Endodermal cell (in vitro differentiated cells): ENCODE measurements around the gene TCN2. TPM values are rescaled to one million over a fixed set of nuclear protein-coding genes. Genes with fewer than 3 reads are reported as not detected.

Experiments
- DNase-seq: peaks from one replicate; pipeline ENCODE4 v3.0.0-alpha.2; 2017
- H3K27ac ChIP-seq: 2 replicates; pipeline ENCODE4 v1.5.1; 2013; ENCODE audit warnings: mild to moderate bottlenecking, low read depth, low read length, moderate library complexity
- H3K27me3 ChIP-seq: 2 replicates; pipeline ENCODE4 v1.6.1; 2013; ENCODE audit warnings: mild to moderate bottlenecking, low read length, moderate library complexity; ENCODE audit not compliant: insufficient read depth, control insufficient read depth, poor library complexity, severe bottlenecking
- H3K36me3 ChIP-seq: 2 replicates; pipeline ENCODE4 v1.7.0; 2013; ENCODE audit warnings: mild to moderate bottlenecking, low read length, moderate library complexity; ENCODE audit not compliant: control insufficient read depth, insufficient read depth
- H3K4me1 ChIP-seq: one replicate; pipeline ENCODE4 v1.7.0; 2013; ENCODE audit warnings: low read length; ENCODE audit not compliant: control insufficient read depth, insufficient read depth
- H3K4me3 ChIP-seq: 2 replicates; pipeline ENCODE4 v1.5.1; 2013; ENCODE audit warnings: mild to moderate bottlenecking, low read length, moderate library complexity
- H3K9ac ChIP-seq: 2 replicates; pipeline ENCODE4 v1.6.1; 2013; ENCODE audit warnings: mild to moderate bottlenecking, low read length, moderate library complexity; ENCODE audit not compliant: poor library complexity, severe bottlenecking; ENCODE audit errors: extremely low read depth
- H3K9me3 ChIP-seq: 2 replicates; pipeline ENCODE4 v1.6.1; 2013; ENCODE audit warnings: mild to moderate bottlenecking, low read length, moderate library complexity; ENCODE audit not compliant: control insufficient read depth
- H3K27ac Mint-ChIP-seq: 2 replicates; pipeline ENCODE4 v1.8.0; 2020; ENCODE audit warnings: mixed read lengths
- H3K27me3 Mint-ChIP-seq: 2 replicates; pipeline ENCODE4 v1.8.0; 2021; ENCODE audit warnings: mild to moderate bottlenecking, mixed read lengths; ENCODE audit not compliant: insufficient read depth
- H3K36me3 Mint-ChIP-seq: 2 replicates; pipeline ENCODE4 v1.8.0; 2020; ENCODE audit warnings: low read depth, mixed read lengths
- H3K4me1 Mint-ChIP-seq: 2 replicates; pipeline ENCODE4 v1.8.0; 2020; ENCODE audit warnings: mixed read lengths
- H3K4me3 Mint-ChIP-seq: 2 replicates; pipeline ENCODE4 v1.8.0; 2020; ENCODE audit warnings: mild to moderate bottlenecking, moderate library complexity, mixed read lengths
- H3K9me3 Mint-ChIP-seq: 2 replicates; pipeline ENCODE4 v1.8.0; 2020; ENCODE audit warnings: mild to moderate bottlenecking, mixed read lengths
- CTCF ChIP-seq: fragments of 200-600 bp; sonication (generic); conservative IDR thresholded peaks from 2 replicates; pipeline ENCODE4 v1.5.0; 2021; ENCODE audit warnings: antibody characterized with exemption, mild to moderate bottlenecking
- whole genome bisulfite sequencing, 2 experiments: methylation state at CpG; one replicate each; pipeline versions ENCODE4 v1.1.5 to v1.1.7; 2013; ENCODE audit warnings: missing lambda C conversion rate in 2 of 2, mixed read lengths in 1 of 2; ENCODE audit not compliant: insufficient coverage in 1 of 2, insufficient read length in 1 of 2; 5-methylcytosine and 5-hydroxymethylcytosine counted together
- total RNA-seq, 2 donors: library from RNA; stranded (reverse); fragmentation: NEBNext Ultra II Directional in 1 of 2; extraction: Animal tissue kit (Norgen Biotek cat#: 25700) in 1 of 2; gene quantifications; 2 replicates in 1 of 2; 3 replicates in 1 of 2; pipeline ENCODE4 v1.2.1, GENCODE V29; 2021

The TCN2 gene
- total RNA-seq, 2 donors from 2014 or later, result 71.8 to 73.6 TPM

- peaks cover 70% of the 10 kb centered on the region for H3K36me3 Mint-ChIP-seq
- no peak for DNase-seq
- Histone ChIP-seq H3K27me3 (no peaks in the 10 kb centered on the region), H3K27ac (no peak overlapping the region), H3K4me3 (no peak overlapping the region), H3K36me3 (peaks cover 55% of the 10 kb centered on the region), H3K9me3 (no peaks in the 10 kb centered on the region), H3K4me1 (no peaks in the 10 kb centered on the region), H3K9ac (no peak overlapping the region)
- no peaks in the 10 kb centered on the region for H3K9me3 Mint-ChIP-seq
- H3K4me1 Mint-ChIP-seq, result peaks cover 11% of the 10 kb centered on the region
- H3K27ac Mint-ChIP-seq, result no peak overlapping the region
- TF ChIP-seq CTCF, result no peak
- WGBS, 2 experiments, result 92 to 100% methylated on average over 1 to 7 of the region's 7 CpGs
- no peak overlapping the region for H3K4me3 Mint-ChIP-seq
- H3K27me3 Mint-ChIP-seq, result no peaks in the 10 kb centered on the region
Measured at GRCh38 chr22:30614268-30614667, 7.3 kb downstream of the TCN2 start.

- Mint-ChIP-seq H3K4me1 (peaks cover 5% of the 10 kb centered on the region), H3K9me3 (no peaks in the 10 kb centered on the region), H3K27me3 (no peaks in the 10 kb centered on the region), H3K27ac (no peak overlapping the region), H3K36me3 (peaks cover 75% of the 10 kb centered on the region), H3K4me3 (no peak overlapping the region)
- Histone ChIP-seq H3K36me3 (peaks cover 60% of the 10 kb centered on the region), H3K27ac (no peak overlapping the region), H3K27me3 (no peaks in the 10 kb centered on the region), H3K4me1 (no peaks in the 10 kb centered on the region), H3K4me3 (no peak overlapping the region), H3K9ac (no peak overlapping the region), H3K9me3 (no peaks in the 10 kb centered on the region)
- DNase-seq, result no peak
- TF ChIP-seq CTCF, result no peak
Measured at GRCh38 chr22:30614879-30615278, 7.9 kb downstream of the TCN2 start.

- no peaks in the 10 kb centered on the region for H3K27me3 ChIP-seq
Measured at GRCh38 chr22:30615543-30615954, 8.6 kb downstream of the TCN2 start.

More at GRCh38 chr22:30615543-30615954, 8.6 kb downstream of the TCN2 start:
- TF ChIP-seq CTCF, result no peak
- H3K27ac ChIP-seq, result no peak overlapping the region
- H3K27ac Mint-ChIP-seq, result no peak overlapping the region
- WGBS, 2 experiments, result 89 to 91% methylated on average over 6 to 7 of the region's 7 CpGs
- H3K4me3 Mint-ChIP-seq, result no peak overlapping the region
- H3K9ac ChIP-seq, result no peak overlapping the region
- no peaks in the 10 kb centered on the region for H3K4me1 Mint-ChIP-seq
- peaks cover 76% of the 10 kb centered on the region for H3K36me3 Mint-ChIP-seq
- peaks cover 59% of the 10 kb centered on the region for H3K36me3 ChIP-seq
- no peaks in the 10 kb centered on the region for H3K27me3 Mint-ChIP-seq
- no peaks in the 10 kb centered on the region for H3K4me1 ChIP-seq
- H3K9me3 Mint-ChIP-seq, result no peaks in the 10 kb centered on the region
- no peaks in the 10 kb centered on the region for H3K9me3 ChIP-seq
- DNase-seq, result no peak
- H3K4me3 ChIP-seq, result no peak overlapping the region
